ENCODE measurements around the gene ZNF223. TPM values are rescaled to one million over a fixed set of nuclear protein-coding genes. Genes with fewer than 3 reads are reported as not detected.

The ZNF223 gene
- total and polyA plus RNA-seq, 9 of the 15 experiments (the other 6 are each of a cell fraction or from before 2014, with no cell fraction given), result 0.21 to 1.8 (median 0.71) TPM

DNA sequence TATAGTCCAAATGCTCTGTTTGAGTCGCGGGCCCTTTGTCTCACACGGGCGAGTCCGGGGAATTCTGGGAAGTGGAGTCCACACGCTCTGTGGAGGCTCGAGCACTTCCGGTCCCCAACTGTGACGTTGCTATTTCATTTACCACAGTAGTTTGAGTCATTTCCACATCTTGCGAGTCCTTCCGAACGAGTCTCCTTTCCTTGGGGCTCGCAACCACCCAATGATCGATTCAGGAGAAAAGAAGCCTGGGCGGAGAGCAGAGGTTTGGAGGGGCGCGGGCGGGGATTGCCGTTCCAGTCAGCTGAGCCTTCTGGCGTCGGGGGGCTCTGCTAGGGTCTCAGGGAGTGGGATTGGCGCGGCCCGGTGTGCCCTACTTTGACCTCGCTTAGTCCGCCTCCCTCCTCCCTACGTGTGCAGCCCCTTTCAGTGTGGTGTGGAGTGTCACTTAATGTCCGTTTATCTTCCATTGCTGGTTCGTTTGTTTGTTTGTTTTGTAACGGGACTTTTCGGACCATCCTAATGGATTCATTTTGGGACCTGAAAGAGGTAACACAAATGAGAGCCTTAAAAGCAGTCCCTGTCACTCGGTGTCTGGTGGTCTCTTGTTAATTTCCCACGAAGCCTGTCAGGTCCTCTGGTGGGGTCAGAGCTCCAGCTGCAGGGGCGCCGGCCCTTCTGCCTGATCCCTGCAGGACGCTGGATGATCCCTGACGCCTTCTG is 26.5 kb upstream of the ZNF223 start, which contains the start of gene ZNF222 (continued):
- TF ChIP-seq, protein P1, sequence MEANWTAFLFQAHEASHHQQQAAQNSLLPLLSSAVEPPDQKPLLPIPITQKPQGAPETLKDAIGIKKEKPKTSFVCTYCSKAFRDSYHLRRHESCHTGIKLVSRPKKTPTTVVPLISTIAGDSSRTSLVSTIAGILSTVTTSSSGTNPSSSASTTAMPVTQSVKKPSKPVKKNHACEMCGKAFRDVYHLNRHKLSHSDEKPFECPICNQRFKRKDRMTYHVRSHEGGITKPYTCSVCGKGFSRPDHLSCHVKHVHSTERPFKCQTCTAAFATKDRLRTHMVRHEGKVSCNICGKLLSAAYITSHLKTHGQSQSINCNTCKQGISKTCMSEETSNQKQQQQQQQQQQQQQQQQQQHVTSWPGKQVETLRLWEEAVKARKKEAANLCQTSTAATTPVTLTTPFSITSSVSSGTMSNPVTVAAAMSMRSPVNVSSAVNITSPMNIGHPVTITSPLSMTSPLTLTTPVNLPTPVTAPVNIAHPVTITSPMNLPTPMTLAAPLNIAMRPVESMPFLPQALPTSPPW (CRISPR knock-in tag; IDR thresholded peaks at IDR 0.05), result no peak
- TF ChIP-seq RB1 (IDR thresholded peaks at IDR 0.05; ENCODE audit: low read depth), result no peak
- no peak for TF ChIP-seq KAT7 (CRISPR knock-in tag; IDR thresholded peaks at IDR 0.05; ENCODE audit: borderline replicate concordance)
- no peak for TF ChIP-seq GTF2A2 (tag; IDR thresholded peaks at IDR 0.05)
- no peak for TF ChIP-seq CBX5 (IDR thresholded peaks at IDR 0.05; ENCODE audit: borderline replicate concordance, low read depth)
- TF ChIP-seq CHD1 (IDR thresholded peaks at IDR 0.05; ENCODE audit: low read length), result peak; percentile 61
- TF ChIP-seq ATF2 (CRISPR knock-in tag; IDR thresholded peaks at IDR 0.05), result no peak
- TF ChIP-seq, protein P2, sequence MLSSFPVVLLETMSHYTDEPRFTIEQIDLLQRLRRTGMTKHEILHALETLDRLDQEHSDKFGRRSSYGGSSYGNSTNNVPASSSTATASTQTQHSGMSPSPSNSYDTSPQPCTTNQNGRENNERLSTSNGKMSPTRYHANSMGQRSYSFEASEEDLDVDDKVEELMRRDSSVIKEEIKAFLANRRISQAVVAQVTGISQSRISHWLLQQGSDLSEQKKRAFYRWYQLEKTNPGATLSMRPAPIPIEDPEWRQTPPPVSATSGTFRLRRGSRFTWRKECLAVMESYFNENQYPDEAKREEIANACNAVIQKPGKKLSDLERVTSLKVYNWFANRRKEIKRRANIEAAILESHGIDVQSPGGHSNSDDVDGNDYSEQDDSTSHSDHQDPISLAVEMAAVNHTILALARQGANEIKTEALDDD (IDR thresholded peaks at IDR 0.05), result 0 out of 2 replicates have a peak, but pooled peaks have one; percentile 28
- TF ChIP-seq TRIM24 (IDR thresholded peaks at IDR 0.05), result 0 out of 4 replicates have a peak, but pooled peaks of 1 of the 2 experiments have one; percentile 7
- peak; percentile 26; the same call in 1 of the 2 replicates for TF ChIP-seq MAFK (IDR thresholded peaks at IDR 0.05; ENCODE audit: low read length)
- 0 out of 2 replicates have a peak, but pooled peaks have one; percentile 41 for TF ChIP-seq MTA3 (IDR thresholded peaks at IDR 0.05; ENCODE audit: borderline replicate concordance)
- no peak for TF ChIP-seq UBTF (IDR thresholded peaks at IDR 0.05; ENCODE audit: borderline replicate concordance in 1 of 2, low read depth in 2 of 2, low read length in 2 of 2)
- peak; percentile 83 for TF ChIP-seq RBFOX2 (IDR thresholded peaks at IDR 0.05; ENCODE audit: low read depth, low read length)
- TF ChIP-seq KLF16 (IDR thresholded peaks at IDR 0.05), result no peak
- TF ChIP-seq ATF1 (CRISPR knock-in tag; IDR thresholded peaks at IDR 0.05), result no peak
- TF ChIP-seq ATF1 (tag; IDR thresholded peaks at IDR 0.05), result peak; percentile 96
- TF ChIP-seq KLF10 (CRISPR knock-in tag; IDR thresholded peaks at IDR 0.05), result no peak
- no peak for TF ChIP-seq CBX1 (IDR thresholded peaks at IDR 0.05; ENCODE audit: low read depth)
- TF ChIP-seq, protein P3, sequence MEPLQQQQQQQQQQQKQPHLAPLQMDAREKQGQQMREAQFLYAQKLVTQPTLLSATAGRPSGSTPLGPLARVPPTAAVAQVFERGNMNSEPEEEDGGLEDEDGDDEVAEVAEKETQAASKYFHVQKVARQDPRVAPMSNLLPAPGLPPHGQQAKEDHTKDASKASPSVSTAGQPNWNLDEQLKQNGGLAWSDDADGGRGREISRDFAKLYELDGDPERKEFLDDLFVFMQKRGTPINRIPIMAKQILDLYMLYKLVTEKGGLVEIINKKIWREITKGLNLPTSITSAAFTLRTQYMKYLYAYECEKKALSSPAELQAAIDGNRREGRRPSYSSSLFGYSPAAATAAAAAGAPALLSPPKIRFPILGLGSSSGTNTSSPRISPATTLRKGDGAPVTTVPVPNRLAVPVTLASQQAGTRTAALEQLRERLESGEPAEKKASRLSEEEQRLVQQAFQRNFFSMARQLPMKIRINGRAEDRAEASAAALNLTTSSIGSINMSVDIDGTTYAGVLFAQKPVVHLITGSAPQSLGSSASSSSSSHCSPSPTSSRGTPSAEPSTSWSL (CRISPR knock-in tag; IDR thresholded peaks at IDR 0.05; ENCODE audit: borderline replicate concordance), result no peak
- no peak for TF ChIP-seq ZNF717 (CRISPR knock-in tag; IDR thresholded peaks at IDR 0.05)
